Endothelial cell (in vitro differentiated cells): ENCODE data around the gene UBAC2. TPM values are rescaled to one million over a fixed set of nuclear protein-coding genes. Genes with fewer than 3 reads are reported as not detected.

Source experiments
- DNase-seq: peaks from one replicate; pipeline ENCODE4 v3.0.0; 2021; ENCODE audit warnings: low spot score
- H3K27ac Mint-ChIP-seq: one replicate; pipeline ENCODE4 v1.8.0; 2021; ENCODE audit warnings: mixed read lengths, inconsistent platforms; ENCODE audit not compliant: unreplicated experiment
- H3K27me3 Mint-ChIP-seq: one replicate; pipeline ENCODE4 v1.8.0; 2021; ENCODE audit warnings: mild to moderate bottlenecking, moderate library complexity, mixed read lengths, inconsistent platforms; ENCODE audit not compliant: unreplicated experiment
- H3K36me3 Mint-ChIP-seq: one replicate; pipeline ENCODE4 v1.8.0; 2021; ENCODE audit warnings: mild to moderate bottlenecking, low read depth, mixed read lengths, inconsistent platforms; ENCODE audit not compliant: unreplicated experiment
- H3K4me1 Mint-ChIP-seq: one replicate; pipeline ENCODE4 v1.8.0; 2021; ENCODE audit warnings: mild to moderate bottlenecking, mixed read lengths, inconsistent platforms; ENCODE audit not compliant: unreplicated experiment
- H3K4me3 Mint-ChIP-seq: one replicate; pipeline ENCODE4 v1.8.0; 2021; ENCODE audit warnings: mild to moderate bottlenecking, mixed read lengths, inconsistent platforms; ENCODE audit not compliant: unreplicated experiment
- H3K9me3 Mint-ChIP-seq: one replicate; pipeline ENCODE4 v1.8.0; 2021; ENCODE audit warnings: mixed read lengths, inconsistent platforms; ENCODE audit not compliant: unreplicated experiment
- total RNA-seq: library from RNA; stranded (reverse); fragmentation: NEBNext Ultra II Directional; extraction: Animal tissue kit (Norgen Biotek cat#: 25700); gene quantifications from one replicate; pipeline ENCODE4 v1.2.1, GENCODE V29; 2021; ENCODE audit not compliant: unreplicated experiment
- TF ChIP-seq, protein P1 (sequence below): fragments of 200-600 bp; sonication (generic); IDR thresholded peaks from one replicate; pipeline ENCODE4 v1.5.0; 2021; ENCODE audit warnings: antibody characterized with exemption; ENCODE audit not compliant: unreplicated experiment

Gene UBAC2
- total RNA-seq, 1 donor from 2014 or later = 58.6 TPM

DNA sequence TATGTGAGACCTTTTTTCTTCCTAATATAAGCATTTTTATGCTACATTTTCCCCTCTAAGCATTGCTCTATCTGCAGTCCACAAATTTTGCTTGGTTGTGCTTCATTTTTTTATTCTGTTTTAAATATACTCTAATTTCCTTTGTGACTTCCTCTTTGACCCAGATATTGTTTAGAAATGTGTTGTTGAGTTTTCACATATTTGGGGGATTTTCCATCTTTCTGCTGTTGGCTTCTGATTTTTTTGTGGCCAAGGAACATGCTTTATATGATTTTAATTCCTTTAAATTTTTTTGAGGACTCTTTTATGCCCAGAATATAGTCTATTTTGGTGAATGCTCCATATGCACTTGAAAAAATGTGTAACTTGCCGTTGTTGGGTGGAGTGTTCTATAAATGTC lies 22.9 kb downstream of the UBAC2 start:
- Mint-ChIP-seq H3K36me3 (no peaks in the 10 kb centered on the region), H3K27me3 (peaks cover 2% of the 10 kb centered on the region), H3K4me1 (peaks cover 6% of the 10 kb centered on the region), H3K4me3 (no peak overlapping the region), H3K9me3 (no peaks in the 10 kb centered on the region), H3K27ac (no peak overlapping the region)
- TF ChIP-seq, protein P1, sequence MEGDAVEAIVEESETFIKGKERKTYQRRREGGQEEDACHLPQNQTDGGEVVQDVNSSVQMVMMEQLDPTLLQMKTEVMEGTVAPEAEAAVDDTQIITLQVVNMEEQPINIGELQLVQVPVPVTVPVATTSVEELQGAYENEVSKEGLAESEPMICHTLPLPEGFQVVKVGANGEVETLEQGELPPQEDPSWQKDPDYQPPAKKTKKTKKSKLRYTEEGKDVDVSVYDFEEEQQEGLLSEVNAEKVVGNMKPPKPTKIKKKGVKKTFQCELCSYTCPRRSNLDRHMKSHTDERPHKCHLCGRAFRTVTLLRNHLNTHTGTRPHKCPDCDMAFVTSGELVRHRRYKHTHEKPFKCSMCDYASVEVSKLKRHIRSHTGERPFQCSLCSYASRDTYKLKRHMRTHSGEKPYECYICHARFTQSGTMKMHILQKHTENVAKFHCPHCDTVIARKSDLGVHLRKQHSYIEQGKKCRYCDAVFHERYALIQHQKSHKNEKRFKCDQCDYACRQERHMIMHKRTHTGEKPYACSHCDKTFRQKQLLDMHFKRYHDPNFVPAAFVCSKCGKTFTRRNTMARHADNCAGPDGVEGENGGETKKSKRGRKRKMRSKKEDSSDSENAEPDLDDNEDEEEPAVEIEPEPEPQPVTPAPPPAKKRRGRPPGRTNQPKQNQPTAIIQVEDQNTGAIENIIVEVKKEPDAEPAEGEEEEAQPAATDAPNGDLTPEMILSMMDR = no peak
- no peak for DNase-seq

DNA sequence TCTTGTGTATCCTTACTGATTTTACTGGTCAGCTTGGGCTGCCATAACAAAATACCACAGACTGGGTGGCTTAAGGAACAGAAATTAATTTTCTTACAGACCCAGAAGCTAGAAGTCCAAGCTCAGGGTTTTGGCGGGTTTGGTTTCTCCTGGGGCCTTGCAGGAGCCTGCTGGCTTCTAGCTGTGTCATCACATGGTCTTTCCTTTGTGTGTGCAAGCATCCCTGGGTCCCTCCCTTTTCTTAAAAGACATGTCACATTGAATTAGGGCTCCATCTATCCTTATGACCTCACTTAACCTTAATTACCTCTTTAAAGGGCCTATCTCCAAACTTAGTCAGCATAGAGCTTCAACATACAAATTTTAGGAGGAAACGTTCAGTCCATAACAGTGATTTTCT lies 23.4 kb downstream of the UBAC2 start:
- H3K9me3 Mint-ChIP-seq = no peaks in the 10 kb centered on the region
- H3K4me3 Mint-ChIP-seq = no peak overlapping the region
- no peak for DNase-seq
- H3K4me1 Mint-ChIP-seq = peaks cover 10% of the 10 kb centered on the region
- TF ChIP-seq, protein P1 = no peak
- no peaks in the 10 kb centered on the region for H3K36me3 Mint-ChIP-seq
- H3K27me3 Mint-ChIP-seq = peaks cover 2% of the 10 kb centered on the region
- H3K27ac Mint-ChIP-seq = no peak overlapping the region

DNA sequence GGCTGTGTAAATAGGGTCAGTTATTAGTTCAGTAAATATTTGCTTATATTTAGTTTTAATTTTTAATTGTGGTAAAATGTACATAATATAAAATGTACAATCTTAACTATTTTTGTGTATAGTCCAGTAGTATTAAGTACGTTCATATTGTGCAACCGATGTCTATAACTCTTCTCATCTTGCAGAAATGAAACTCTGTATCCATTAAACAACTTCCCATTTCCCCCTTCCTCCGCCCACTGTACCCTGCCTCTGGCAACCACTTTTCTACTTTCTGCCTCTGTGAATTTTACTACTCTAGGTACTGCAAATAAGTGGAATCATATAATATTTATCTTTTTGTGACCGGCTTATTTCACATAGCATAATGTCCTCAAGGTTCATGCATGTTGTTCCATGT lies 24.4 kb downstream of the UBAC2 start:
- Mint-ChIP-seq H3K27ac (no peak overlapping the region), H3K36me3 (no peaks in the 10 kb centered on the region), H3K4me1 (peaks cover 12% of the 10 kb centered on the region), H3K27me3 (peaks cover 2% of the 10 kb centered on the region), H3K9me3 (no peaks in the 10 kb centered on the region), H3K4me3 (no peak overlapping the region)
- TF ChIP-seq, protein P1 = no peak
- no peak for DNase-seq

DNA sequence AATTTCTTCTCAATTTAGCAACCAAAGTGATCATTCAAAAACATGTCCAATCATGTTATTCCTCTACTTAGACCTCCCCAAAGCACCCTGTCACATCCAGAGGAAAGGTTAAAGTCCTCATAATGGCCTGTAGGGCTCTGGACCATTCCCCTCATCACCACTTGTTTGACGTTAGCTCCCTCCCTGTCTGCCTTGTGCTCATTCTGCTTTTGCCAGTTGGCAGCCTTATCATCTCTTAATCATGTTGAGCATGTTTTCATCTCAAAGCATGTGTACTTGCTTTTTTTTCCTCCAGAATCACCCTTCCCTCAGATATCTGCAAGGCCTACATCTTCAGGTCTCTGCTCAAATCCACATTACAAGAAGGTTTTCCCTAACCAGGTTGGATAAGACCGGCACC lies 25.9 kb downstream of the UBAC2 start:
- peaks cover 2% of the 10 kb centered on the region for H3K27me3 Mint-ChIP-seq
- H3K4me1 Mint-ChIP-seq = peaks cover 12% of the 10 kb centered on the region
- DNase-seq = no peak
- H3K9me3 Mint-ChIP-seq = no peaks in the 10 kb centered on the region
- H3K36me3 Mint-ChIP-seq = no peaks in the 10 kb centered on the region
- H3K27ac Mint-ChIP-seq = no peak overlapping the region
- TF ChIP-seq, protein P1 = no peak
- no peak overlapping the region for H3K4me3 Mint-ChIP-seq

DNA sequence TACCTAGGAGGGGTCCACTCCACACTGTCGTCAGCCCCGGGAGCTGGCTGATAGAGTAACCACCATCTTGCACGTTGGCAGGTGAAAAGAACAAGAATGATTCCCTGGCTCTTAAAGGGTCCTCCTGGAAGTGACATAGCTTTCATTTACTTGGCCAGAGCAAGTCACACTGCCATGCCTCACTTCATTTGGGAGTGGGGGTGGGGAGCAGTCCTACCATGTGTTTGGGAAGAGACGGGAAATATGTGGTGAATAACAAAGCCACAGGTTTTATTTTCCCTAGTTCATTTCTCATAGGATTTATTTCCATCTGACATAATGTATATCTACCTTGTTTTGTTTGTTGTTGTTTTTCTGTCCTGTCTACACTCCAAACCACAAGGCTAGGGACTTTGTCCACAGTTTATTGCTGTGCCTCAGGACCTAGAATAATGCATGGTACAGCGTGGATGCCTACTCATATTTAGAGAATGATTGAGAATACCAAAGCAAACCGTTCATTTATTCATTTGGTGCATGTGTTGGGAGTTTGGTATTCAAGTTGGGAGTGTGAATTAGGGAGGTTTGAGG lies 26.8 kb downstream of the UBAC2 start:
- no peaks in the 10 kb centered on the region for H3K9me3 Mint-ChIP-seq
- no peak overlapping the region for H3K4me3 Mint-ChIP-seq
- DNase-seq = no peak
- peaks cover 2% of the 10 kb centered on the region for H3K27me3 Mint-ChIP-seq
- no peak overlapping the region for H3K27ac Mint-ChIP-seq
- peaks cover 12% of the 10 kb centered on the region for H3K4me1 Mint-ChIP-seq
- H3K36me3 Mint-ChIP-seq = peaks cover 3% of the 10 kb centered on the region
- TF ChIP-seq, protein P1 = no peak
